ENCODE data around the gene CLEC3B.
"Not testable (repeated sequence)": the region's sequence is repeated elsewhere in the genome, so short reads cannot be mapped to it uniquely, and the experiment has no call there.

CLEC3B gene

GRCh38 chr3:45026038-45026437 lies at the start of gene CLEC3B:
CLEC3B (plus strand) TSS chr3:45026303; CDS start chr3:45026363, 60 bp downstream.
- DNase-seq (ENCODE audit: low spot score) = no peak

- DNase-seq (ENCODE audit: low spot score) = no peak
Measured at GRCh38 chr3:44981220-44981619, 44.9 kb upstream of the CLEC3B start.

GRCh38 chr3:44981751-44982150 lies 44.4 kb upstream of the CLEC3B start:
- DNase-seq (ENCODE audit: low spot score) = no peak

- DNase-seq (ENCODE audit: low spot score) = no peak
Measured at GRCh38 chr3:44982817-44983216, 43.3 kb upstream of the CLEC3B start.

- DNase-seq (ENCODE audit: low spot score) = no peak
Measured at GRCh38 chr3:44983484-44983941, 42.6 kb upstream of the CLEC3B start.

GRCh38 chr3:44984335-44984734 lies 41.8 kb upstream of the CLEC3B start:
- DNase-seq (ENCODE audit: low spot score) = no peak

GRCh38 chr3:44986330-44986729 lies 39.8 kb upstream of the CLEC3B start:
- DNase-seq (ENCODE audit: low spot score) = not testable (repeated sequence)

GRCh38 chr3:44987332-44987731 lies 38.8 kb upstream of the CLEC3B start:
- DNase-seq (ENCODE audit: low spot score) = no peak

GRCh38 chr3:44988073-44988472 lies 38.0 kb upstream of the CLEC3B start:
- DNase-seq (ENCODE audit: low spot score) = no peak

GRCh38 chr3:44989141-44989540 lies 37.0 kb upstream of the CLEC3B start:
- no peak for DNase-seq (ENCODE audit: low spot score)

- no peak for DNase-seq (ENCODE audit: low spot score)
Measured at GRCh38 chr3:44989636-44990373, 36.3 kb upstream of the CLEC3B start.

- DNase-seq (ENCODE audit: low spot score) = no peak
Measured at GRCh38 chr3:44991326-44991725, 34.8 kb upstream of the CLEC3B start.

- no peak for DNase-seq (ENCODE audit: low spot score)
Measured at GRCh38 chr3:44992555-44993470, 33.3 kb upstream of the CLEC3B start.

GRCh38 chr3:44993471-44994205 lies 32.5 kb upstream of the CLEC3B start:
- no peak for DNase-seq (ENCODE audit: low spot score)

- no peak for DNase-seq (ENCODE audit: low spot score)
Measured at GRCh38 chr3:44995142-44995770, 30.8 kb upstream of the CLEC3B start.

GRCh38 chr3:44996556-44996969 lies 29.5 kb upstream of the CLEC3B start:
- no peak for DNase-seq (ENCODE audit: low spot score)

- no peak for DNase-seq (ENCODE audit: low spot score)
Measured at GRCh38 chr3:44999782-45000181, 26.3 kb upstream of the CLEC3B start.

- no peak for DNase-seq (ENCODE audit: low spot score)
Measured at GRCh38 chr3:45000823-45001222, 25.3 kb upstream of the CLEC3B start.

- DNase-seq (ENCODE audit: low spot score) = no peak
Measured at GRCh38 chr3:45001738-45002137, 24.4 kb upstream of the CLEC3B start.

GRCh38 chr3:45002139-45002660 lies 23.9 kb upstream of the CLEC3B start:
- DNase-seq (ENCODE audit: low spot score) = no peak

- DNase-seq (ENCODE audit: low spot score) = no peak
Measured at GRCh38 chr3:45002720-45003119, 23.4 kb upstream of the CLEC3B start.

- no peak for DNase-seq (ENCODE audit: low spot score)
Measured at GRCh38 chr3:45003406-45003805, 22.7 kb upstream of the CLEC3B start.
